Spleen (tissue), 11 donors: ENCODE data around the gene SCN2A. TPM values are rescaled to one million over a fixed set of nuclear protein-coding genes. Genes with fewer than 3 reads are reported as not detected.

Experiments
- DNase-seq: peaks from one replicate; pipeline ENCODE4 v3.0.0-alpha.2; 2020
- H3K27ac ChIP-seq, 8 donors: fragments of 200-600 bp; sonication (generic) in 7 of 8; 1 replicate in 4 of 8; 2 replicates in 4 of 8; pipeline versions ENCODE4 v1.5.0 to v1.8.0; 2016 to 2021; ENCODE audit warnings: inconsistent platforms in 4 of 8, mild to moderate bottlenecking in 4 of 8, moderate library complexity in 1 of 8
- H3K27me3 ChIP-seq, 7 donors: fragments of 200-600 bp; sonication (generic) in 6 of 7; replicated peaks in 1 of 7; 1 replicate in 4 of 7; 2 replicates in 3 of 7; pipeline versions ENCODE4 v1.5.0 to v1.8.0; 2016 to 2021; ENCODE audit warnings: inconsistent platforms in 3 of 7, mild to moderate bottlenecking in 1 of 7
- H3K36me3 ChIP-seq, 6 donors: fragments of 200-600 bp; sonication (generic) in 5 of 6; 1 replicate in 4 of 6; 2 replicates in 2 of 6; pipeline versions ENCODE4 v1.5.0 to v1.8.0; 2016 to 2021; ENCODE audit warnings: inconsistent platforms in 2 of 6
- H3K4me1 ChIP-seq, 6 donors: fragments of 200-600 bp; sonication (generic) in 5 of 6; 1 replicate in 3 of 6; 2 replicates in 3 of 6; pipeline versions ENCODE4 v1.5.0 to v1.8.0; 2016 to 2021; ENCODE audit warnings: inconsistent platforms in 3 of 6
- H3K4me3 ChIP-seq, 8 donors: fragments of 200-600 bp; sonication (generic) in 7 of 8; 1 replicate in 4 of 8; 2 replicates in 4 of 8; pipeline versions ENCODE4 v1.5.0 to v1.8.0; 2016 to 2021; ENCODE audit warnings: inconsistent platforms in 4 of 8, mild to moderate bottlenecking in 4 of 8, moderate library complexity in 2 of 8
- H3K9me3 ChIP-seq, 8 donors: fragments of 200-600 bp; sonication (generic) in 7 of 8; 1 replicate in 4 of 8; 2 replicates in 4 of 8; pipeline versions ENCODE4 v1.5.0 to v1.8.0; 2016 to 2021; ENCODE audit warnings: inconsistent platforms in 4 of 8
- POLR2A ChIP-seq, 3 donors: fragments of 450-650 bp; IDR thresholded peaks; one replicate each; pipeline ENCODE4 v1.5.1; 2017; ENCODE audit warnings: antibody characterized with exemption in 3 of 3, mild to moderate bottlenecking in 1 of 3
- POLR2AphosphoS5 ChIP-seq, 3 donors: sonication (generic); formaldehyde crosslinking; IDR thresholded peaks; one replicate each; pipeline ENCODE4 v1.5.1; 2017; ENCODE audit warnings: antibody characterized with exemption in 3 of 3
- WGBS, 5 donors: extraction: QIAGEN DNeasy Blood & Tissue Kit in 3 of 5; methylation state at CpG; one replicate each; pipeline versions ENCODE4 v1.1.5 to v1.1.7; 2013 to 2018; 5-methylcytosine and 5-hydroxymethylcytosine counted together
- intact Hi-C: fragments of 100-400 bp; cut with DNase I; formaldehyde crosslinking; loops from one replicate; pipeline ENCODE4 v1.15.0; 2023; ENCODE audit warnings: low total_unique reads
- polyA plus RNA-seq, 3 donors: library from polyadenylated mRNA; stranded (reverse); fragments of 200-250 nt; gene quantifications; one replicate each; pipeline ENCODE4 v1.2.1, GENCODE V29; 2013
- total RNA-seq, 7 donors: library from RNA; depleted of rRNA in 3 of 7; stranded (reverse); fragments of >200 nt in 3 of 7; fragmentation: NEBNext Ultra II Directional in 4 of 7; extraction: Animal tissue kit (Norgen Biotek cat#: 25700) in 4 of 7; gene quantifications; one replicate each; pipeline versions ENCODE4 v1.1.0 to v1.2.1, GENCODE V29; 2016 to 2021
- TF ChIP-seq, protein P1 (sequence below), 11 experiments: fragments of 200-600 bp in 7 of 11; fragments of 450-650 bp in 4 of 11; sonication (generic) in 4 of 11; IDR thresholded peaks in 8 of 11; conservative IDR thresholded peaks in 3 of 11; 1 replicate in 7 of 11; 2 replicates in 4 of 11; pipeline versions ENCODE4 v1.4.0 to v1.8.0; 2016 to 2021; ENCODE audit warnings: antibody characterized with exemption in 11 of 11, inconsistent platforms in 4 of 11, mild to moderate bottlenecking in 1 of 11
- donor health status: healthy with polysubstance abuse.
- donor health status: DM: no; HTN: no; CAD: no; lungs with moderate emphysema.
- donor health status: DM: no; HTN: no; CAD: no.
- donor health status: Bipolar disorder and iron deficiency.
- donor health status: healthy.
- donor health status: DM: no; HTN: no; CAD: no.
- donor health status: DM: yes; HTN: yes; CAD: no.

SCN2A gene
- total and polyA plus RNA-seq, 10 donors, result 0.14 to 1.2 (median 0.28) TPM

- TF ChIP-seq POLR2AphosphoS5 (IDR thresholded peaks at IDR 0.05) (no peak), POLR2A (IDR thresholded peaks at IDR 0.05) (no peak)
- H3K9me3 ChIP-seq, result no peaks in the 10 kb centered on the region
- intact Hi-C loops, result no loop called here
- WGBS, 5 donors, result 57 to 74% (median 64%) methylated on average over 3 of the region's 3 CpGs
- no peaks in the 10 kb centered on the region for H3K27me3 ChIP-seq
- no peak overlapping the region for H3K27ac ChIP-seq
- H3K4me1 ChIP-seq, result no peaks in the 10 kb centered on the region
- no peak overlapping the region for H3K4me3 ChIP-seq
- no peak for DNase-seq
- no peaks in the 10 kb centered on the region for H3K36me3 ChIP-seq
Observed at GRCh38 chr2:165436559-165436958, 197.3 kb downstream of the SCN2A start.

GRCh38 chr2:165440367-165440766 lies 201.2 kb downstream of the SCN2A start:
- H3K9me3 ChIP-seq, result no peaks in the 10 kb centered on the region
- H3K27me3 ChIP-seq, result no peaks in the 10 kb centered on the region
- intact Hi-C loops, result no loop called here
- TF ChIP-seq POLR2A (IDR thresholded peaks at IDR 0.05) (no peak), POLR2AphosphoS5 (IDR thresholded peaks at IDR 0.05) (no peak)
- TF ChIP-seq, protein P1, sequence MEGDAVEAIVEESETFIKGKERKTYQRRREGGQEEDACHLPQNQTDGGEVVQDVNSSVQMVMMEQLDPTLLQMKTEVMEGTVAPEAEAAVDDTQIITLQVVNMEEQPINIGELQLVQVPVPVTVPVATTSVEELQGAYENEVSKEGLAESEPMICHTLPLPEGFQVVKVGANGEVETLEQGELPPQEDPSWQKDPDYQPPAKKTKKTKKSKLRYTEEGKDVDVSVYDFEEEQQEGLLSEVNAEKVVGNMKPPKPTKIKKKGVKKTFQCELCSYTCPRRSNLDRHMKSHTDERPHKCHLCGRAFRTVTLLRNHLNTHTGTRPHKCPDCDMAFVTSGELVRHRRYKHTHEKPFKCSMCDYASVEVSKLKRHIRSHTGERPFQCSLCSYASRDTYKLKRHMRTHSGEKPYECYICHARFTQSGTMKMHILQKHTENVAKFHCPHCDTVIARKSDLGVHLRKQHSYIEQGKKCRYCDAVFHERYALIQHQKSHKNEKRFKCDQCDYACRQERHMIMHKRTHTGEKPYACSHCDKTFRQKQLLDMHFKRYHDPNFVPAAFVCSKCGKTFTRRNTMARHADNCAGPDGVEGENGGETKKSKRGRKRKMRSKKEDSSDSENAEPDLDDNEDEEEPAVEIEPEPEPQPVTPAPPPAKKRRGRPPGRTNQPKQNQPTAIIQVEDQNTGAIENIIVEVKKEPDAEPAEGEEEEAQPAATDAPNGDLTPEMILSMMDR (IDR thresholded peaks at IDR 0.05 in 8 of 11, conservative IDR thresholded peaks at IDR 0.05 in 3 of 11), result no peak
- no peaks in the 10 kb centered on the region for H3K36me3 ChIP-seq
- H3K4me3 ChIP-seq, result no peak overlapping the region
- WGBS, 5 donors, result 7 to 21% (median 19%) methylated on average over 1 of the region's 1 CpG
- DNase-seq, result no peak
- peaks cover 0 to 5% (median 0%) of the 10 kb centered on the region in 6 donors for H3K4me1 ChIP-seq
- H3K27ac ChIP-seq, result no peak overlapping the region

Other genes starting within 250 kb of the SCN2A start
- gene SCN3A, start 35.4 kb upstream of the SCN2A start, total RNA-seq, result 10 to 100 TPM in 1 of 7 donors, 1 to 10 TPM in 6; 2.6 to 13.9 (median 5.2) TPM
- 1 to 10 TPM; 1.2 to 1.3 (median 1.3) TPM for gene SCN3A, start 35.4 kb upstream of the SCN2A start, polyA plus RNA-seq
- gene CSRNP3, start 230.3 kb downstream of the SCN2A start, total RNA-seq, result 1 to 10 TPM in 6 of 7 donors, under 1 TPM in 1; 0.84 to 7.4 (median 4.8) TPM
- under 1 TPM; 0.30 to 0.51 (median 0.30) TPM for gene CSRNP3, start 230.3 kb downstream of the SCN2A start, polyA plus RNA-seq